D341Med (cell line): ENCODE measurements around the gene HPCA.

ENCODE experiments used
- DNase-seq: peaks from one replicate; pipeline ENCODE4 v3.0.0; 2012; ENCODE audit warnings: low spot score

The HPCA gene

GRCh38 chr1:32889731-32890278 is 3.5 kb downstream of the HPCA start:
- no peak for DNase-seq

- peak; percentile 3 for DNase-seq
Measured at GRCh38 chr1:32890516-32891240, 4.4 kb downstream of the HPCA start.

- DNase-seq = peak; percentile 3
Measured at GRCh38 chr1:32891241-32891570, 4.9 kb downstream of the HPCA start.

- DNase-seq = no peak
Measured at GRCh38 chr1:32891630-32892029, 5.3 kb downstream of the HPCA start.

GRCh38 chr1:32892368-32893197 is 6.3 kb downstream of the HPCA start:
- peak; percentile 76 for DNase-seq

GRCh38 chr1:32893198-32894018 is 7.1 kb downstream of the HPCA start:
- DNase-seq = no peak

GRCh38 chr1:32894019-32894600 is 7.8 kb downstream of the HPCA start:
- no peak for DNase-seq

GRCh38 chr1:32894681-32895080 is 8.4 kb downstream of the HPCA start:
- no peak for DNase-seq

- no peak for DNase-seq
Measured at GRCh38 chr1:32895325-32896215, 9.3 kb downstream of the HPCA start.

GRCh38 chr1:32896451-32896850 is 10.2 kb downstream of the HPCA start:
- no peak for DNase-seq

- DNase-seq = no peak
Measured at GRCh38 chr1:32897082-32898049, 11.1 kb downstream of the HPCA start.

- no peak for DNase-seq
Measured at GRCh38 chr1:32898056-32898455, 11.8 kb downstream of the HPCA start.

GRCh38 chr1:32898958-32899357 is 12.7 kb downstream of the HPCA start:
- no peak for DNase-seq

GRCh38 chr1:32899586-32900296 is 13.4 kb downstream of the HPCA start:
- no peak for DNase-seq

- no peak for DNase-seq
Measured at GRCh38 chr1:32900371-32900955, 14.2 kb downstream of the HPCA start.

- peak; percentile 82 for DNase-seq
Measured at GRCh38 chr1:32900956-32901822, 14.9 kb downstream of the HPCA start, which contains the start of gene TMEM54. TMEM54 (minus strand) TSS chr1:32901389; CDS start chr1:32901238, 151 bp downstream.

GRCh38 chr1:32901823-32902534 is 15.7 kb downstream of the HPCA start:
- DNase-seq = no peak
